ENCODE data around the gene LCA5L. TPM values are rescaled to one million over a fixed set of nuclear protein-coding genes. Genes with fewer than 3 reads are reported as not detected.
A peak's percentile ranks its signal among the peaks of the same experiment; 100 is the strongest.

LCA5L gene
- total RNA-seq, 2 donors from 2014 or later = 3.7 to 11.1 TPM

- no peak for TF ChIP-seq POLR2A (IDR thresholded peaks at IDR 0.05)
- no peak for TF ChIP-seq POLR2AphosphoS5 (IDR thresholded peaks at IDR 0.05)
- peak overlapping the region in 1 of 2 donors; percentile 56 for H3K27ac ChIP-seq
- no peaks in the 10 kb centered on the region for H3K27me3 ChIP-seq (replicated peaks; ENCODE audit: insufficient read depth)
- intact Hi-C loops (cut with DNase I) = loop anchor here (2.0 kb wide), 2 partner anchors 74 to 206 kb away; partner anchors contain the start of gene PSMG1
- H3K36me3 ChIP-seq = no peaks in the 10 kb centered on the region
- H3K9me3 ChIP-seq = no peaks in the 10 kb centered on the region
- DNase-seq (ENCODE audit: low spot score) = no peak
- 2% methylated on average over 9 of the region's 10 CpGs for WGBS
- H3K4me1 ChIP-seq (replicated peaks) = no peaks in the 10 kb centered on the region
- no peak overlapping the region for H3K4me3 ChIP-seq
These were observed 56.8 kb downstream of the LCA5L start for GRCh38 chr21:39388811-39389155.

- WGBS = 23% methylated on average over 30 of the region's 35 CpGs
- Histone ChIP-seq H3K4me1 (replicated peaks) (no peaks in the 10 kb centered on the region), H3K27ac (peak overlapping the region; percentile 56 to 68), H3K36me3 (no peaks in the 10 kb centered on the region), H3K4me3 (peak overlapping the region; percentile 28 to 39), H3K9me3 (no peaks in the 10 kb centered on the region), H3K27me3 (replicated peaks; ENCODE audit: insufficient read depth) (no peaks in the 10 kb centered on the region)
- intact Hi-C loops (cut with DNase I) = loop anchor here (2.0 kb wide), 2 partner anchors 73 to 205 kb away; partner anchors contain the start of gene PSMG1
- peak; percentile 89 for DNase-seq (ENCODE audit: low spot score)
- TF ChIP-seq POLR2A (IDR thresholded peaks at IDR 0.05) = no peak
- peak; percentile 86 to 95 (median 90) for TF ChIP-seq CTCF (IDR thresholded peaks at IDR 0.05)
- TF ChIP-seq POLR2AphosphoS5 (IDR thresholded peaks at IDR 0.05) = peak; percentile 47
These were observed 57.4 kb downstream of the LCA5L start for GRCh38 chr21:39388038-39388810.

- TF ChIP-seq POLR2AphosphoS5 (IDR thresholded peaks at IDR 0.05) = peak; percentile 62
- no peak for TF ChIP-seq CTCF (IDR thresholded peaks at IDR 0.05)
- TF ChIP-seq POLR2A (IDR thresholded peaks at IDR 0.05) = no peak
- peak overlapping the region; percentile 56 to 68 for H3K27ac ChIP-seq
- DNase-seq (ENCODE audit: low spot score) = peak; percentile 85
- 9% methylated on average over 21 of the region's 21 CpGs for WGBS
- intact Hi-C loops (cut with DNase I) = loop anchor here (2.0 kb wide), 3 partner anchors 39 to 205 kb away; partner anchors contain the start of genes HMGN1 and PSMG1
- H3K4me3 ChIP-seq = peak overlapping the region; percentile 28 to 39
- H3K9me3 ChIP-seq = no peaks in the 10 kb centered on the region
- no peaks in the 10 kb centered on the region for H3K27me3 ChIP-seq (replicated peaks; ENCODE audit: insufficient read depth)
- H3K36me3 ChIP-seq = no peaks in the 10 kb centered on the region
- no peaks in the 10 kb centered on the region for H3K4me1 ChIP-seq (replicated peaks)
These were observed 58.0 kb downstream of the LCA5L start for GRCh38 chr21:39387461-39388037.

GRCh38 chr21:39386899-39387298, 58.7 kb downstream of the LCA5L start:
- no peak for TF ChIP-seq CTCF (IDR thresholded peaks at IDR 0.05)
- no peak for TF ChIP-seq POLR2A (IDR thresholded peaks at IDR 0.05)
- no peak for TF ChIP-seq POLR2AphosphoS5 (IDR thresholded peaks at IDR 0.05)
- H3K36me3 ChIP-seq = no peaks in the 10 kb centered on the region
- intact Hi-C loops (cut with DNase I) = loop anchor here (2.0 kb wide), 1 partner anchor 38 kb away; the partner anchor contains the start of gene HMGN1
- peak overlapping the region; percentile 56 to 68 for H3K27ac ChIP-seq
- H3K4me3 ChIP-seq = no peak overlapping the region
- no peak for DNase-seq (ENCODE audit: low spot score)
- WGBS = 94% methylated on average over 11 of the region's 11 CpGs
- no peaks in the 10 kb centered on the region for H3K4me1 ChIP-seq (replicated peaks)
- no peaks in the 10 kb centered on the region for H3K27me3 ChIP-seq (replicated peaks; ENCODE audit: insufficient read depth)
- no peaks in the 10 kb centered on the region for H3K9me3 ChIP-seq

- TF ChIP-seq POLR2A (IDR thresholded peaks at IDR 0.05) = no peak
- TF ChIP-seq CTCF (IDR thresholded peaks at IDR 0.05) = no peak
- no peak for TF ChIP-seq POLR2AphosphoS5 (IDR thresholded peaks at IDR 0.05)
- peak overlapping the region; percentile 41 to 55 for H3K27ac ChIP-seq
- intact Hi-C loops (cut with DNase I) = loop anchor here (2.0 kb wide), 1 partner anchor 37 kb away; the partner anchor contains the start of gene HMGN1
- H3K4me1 ChIP-seq (replicated peaks) = no peaks in the 10 kb centered on the region
- H3K9me3 ChIP-seq = no peaks in the 10 kb centered on the region
- no peaks in the 10 kb centered on the region for H3K27me3 ChIP-seq (replicated peaks; ENCODE audit: insufficient read depth)
- H3K36me3 ChIP-seq = no peaks in the 10 kb centered on the region
- peak overlapping the region in 1 of 2 donors; percentile 32 for H3K4me3 ChIP-seq
- DNase-seq (ENCODE audit: low spot score) = no peak
- WGBS = 45% methylated on average over 13 of the region's 13 CpGs
These were observed 59.4 kb downstream of the LCA5L start for GRCh38 chr21:39386194-39386593.

Data from prostate gland (tissue), 2 donors.